Calu3 (cell line): ENCODE results near the gene LCN1. TPM values are rescaled to one million over a fixed set of nuclear protein-coding genes. Genes with fewer than 3 reads are reported as not detected.
"Not testable (repeated sequence)": the region's sequence is repeated elsewhere in the genome, so short reads cannot be mapped to it uniquely, and the experiment has no call there.

ENCODE experiments used
- BruUV-seq: library from RNA; stranded (reverse); fragments of 400-500 nt; replicated peaks from 2 replicates; lab custom pipeline; 2021; lab: Mats Ljungman, UMichigan
- CTCF ChIA-PET: fragments of 300-600 bp; sonication (Branson Sonifier 250); formaldehyde crosslinking; loops from one replicate; lab custom pipeline; 2022; ENCODE audit warnings: antibody characterized with exemption; lab: Charles Lee
- DNase-seq: peaks from one replicate; pipeline ENCODE4 v3.0.0; 2022
- H3K27ac Mint-ChIP-seq: one replicate; pipeline ENCODE4 v1.8.0; 2022; ENCODE audit warnings: mixed read lengths; ENCODE audit not compliant: unreplicated experiment
- H3K27me3 Mint-ChIP-seq: one replicate; pipeline ENCODE4 v1.8.0; 2022; ENCODE audit warnings: mixed read lengths; ENCODE audit not compliant: unreplicated experiment
- H3K36me3 Mint-ChIP-seq: one replicate; pipeline ENCODE4 v1.8.0; 2022; ENCODE audit warnings: mild to moderate bottlenecking, moderate library complexity, mixed read lengths; ENCODE audit not compliant: insufficient read depth, unreplicated experiment
- H3K4me1 Mint-ChIP-seq: one replicate; pipeline ENCODE4 v1.8.0; 2022; ENCODE audit warnings: mild to moderate bottlenecking, low read depth, mixed read lengths; ENCODE audit not compliant: unreplicated experiment
- H3K4me3 Mint-ChIP-seq: one replicate; pipeline ENCODE4 v1.8.0; 2022; ENCODE audit warnings: mild to moderate bottlenecking, low read depth, moderate library complexity, mixed read lengths; ENCODE audit not compliant: unreplicated experiment
- H3K9me3 Mint-ChIP-seq: one replicate; pipeline ENCODE4 v1.8.0; 2022; ENCODE audit warnings: low read depth, mixed read lengths; ENCODE audit not compliant: unreplicated experiment
- intact Hi-C: fragments of 100-400 bp; cut with micrococcal nuclease; formaldehyde crosslinking; loops from one replicate; pipeline ENCODE4 v1.10.0; 2022; ENCODE audit not compliant: unreplicated experiment
- total RNA-seq: library from RNA; stranded (reverse); gene quantifications from 2 replicates; pipeline ENCODE4 v1.2.3, GENCODE V29; 2022
- TF ChIP-seq, protein P1 (sequence below): fragments of 200-600 bp; IDR thresholded peaks from one replicate; pipeline ENCODE4 v1.8.0; 2022; ENCODE audit warnings: antibody characterized with exemption; ENCODE audit not compliant: unreplicated experiment

Gene LCN1
- total RNA-seq, 1 experiment from 2014 or later, result not detected

DNA sequence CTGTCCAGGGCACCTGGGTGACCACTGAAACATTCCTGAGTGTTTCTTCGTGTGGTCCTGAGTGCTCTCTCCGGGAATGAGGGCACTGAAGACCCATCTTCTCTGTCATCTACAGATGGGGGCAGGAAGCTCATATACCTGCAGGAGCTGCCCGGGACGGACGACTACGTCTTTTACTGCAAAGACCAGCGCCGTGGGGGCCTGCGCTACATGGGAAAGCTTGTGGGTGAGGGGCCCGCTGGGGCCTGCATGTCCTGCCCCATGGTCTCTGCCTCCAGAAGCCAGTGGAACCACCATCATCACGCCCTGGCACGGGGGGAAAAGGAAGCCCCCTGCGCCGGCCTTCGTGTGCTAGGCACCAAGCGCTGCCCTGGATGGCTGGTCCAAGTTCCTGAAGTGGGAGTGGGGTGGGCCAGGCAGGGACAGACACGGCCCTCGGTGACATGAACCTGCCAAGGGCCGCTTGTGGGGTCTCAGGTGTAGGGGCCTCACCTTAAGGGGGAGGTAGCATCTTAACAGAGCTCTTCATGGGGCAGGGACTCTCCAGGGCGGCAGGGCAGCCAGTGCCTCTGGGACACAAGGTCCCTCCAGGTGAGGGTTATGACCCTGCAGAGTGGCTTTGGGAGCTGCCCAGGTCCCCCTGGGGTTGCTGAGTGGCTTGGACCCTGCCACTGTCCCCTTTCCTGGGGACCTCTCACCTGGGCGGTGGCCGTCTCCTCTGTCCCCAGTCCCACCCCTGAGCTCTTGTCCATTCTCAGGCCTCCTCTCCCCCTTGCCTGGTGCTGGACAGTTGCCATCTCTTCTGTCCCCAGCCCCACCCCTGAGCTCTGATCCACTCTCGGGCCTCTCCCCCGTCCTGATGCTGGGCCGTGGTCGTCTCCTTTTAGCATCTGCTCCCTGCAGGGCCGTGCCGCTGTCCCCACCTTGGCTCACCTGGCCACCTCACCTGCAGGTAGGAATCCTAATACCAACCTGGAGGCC, 26.8 kb downstream of the LCN1 start:
- Mint-ChIP-seq H3K27me3 (peaks cover 25% of the 10 kb centered on the region), H3K36me3 (peaks cover 6% of the 10 kb centered on the region), H3K4me1 (peaks cover 10% of the 10 kb centered on the region), H3K4me3 (no peak overlapping the region), H3K9me3 (peaks cover 2% of the 10 kb centered on the region), H3K27ac (no peak overlapping the region)
- CTCF ChIA-PET, result no interaction called here
- TF ChIP-seq, protein P1, sequence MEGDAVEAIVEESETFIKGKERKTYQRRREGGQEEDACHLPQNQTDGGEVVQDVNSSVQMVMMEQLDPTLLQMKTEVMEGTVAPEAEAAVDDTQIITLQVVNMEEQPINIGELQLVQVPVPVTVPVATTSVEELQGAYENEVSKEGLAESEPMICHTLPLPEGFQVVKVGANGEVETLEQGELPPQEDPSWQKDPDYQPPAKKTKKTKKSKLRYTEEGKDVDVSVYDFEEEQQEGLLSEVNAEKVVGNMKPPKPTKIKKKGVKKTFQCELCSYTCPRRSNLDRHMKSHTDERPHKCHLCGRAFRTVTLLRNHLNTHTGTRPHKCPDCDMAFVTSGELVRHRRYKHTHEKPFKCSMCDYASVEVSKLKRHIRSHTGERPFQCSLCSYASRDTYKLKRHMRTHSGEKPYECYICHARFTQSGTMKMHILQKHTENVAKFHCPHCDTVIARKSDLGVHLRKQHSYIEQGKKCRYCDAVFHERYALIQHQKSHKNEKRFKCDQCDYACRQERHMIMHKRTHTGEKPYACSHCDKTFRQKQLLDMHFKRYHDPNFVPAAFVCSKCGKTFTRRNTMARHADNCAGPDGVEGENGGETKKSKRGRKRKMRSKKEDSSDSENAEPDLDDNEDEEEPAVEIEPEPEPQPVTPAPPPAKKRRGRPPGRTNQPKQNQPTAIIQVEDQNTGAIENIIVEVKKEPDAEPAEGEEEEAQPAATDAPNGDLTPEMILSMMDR, result no peak
- intact Hi-C loops, result no loop called here
- no TSS peak for BruUV-seq
- no peak for DNase-seq

DNA sequence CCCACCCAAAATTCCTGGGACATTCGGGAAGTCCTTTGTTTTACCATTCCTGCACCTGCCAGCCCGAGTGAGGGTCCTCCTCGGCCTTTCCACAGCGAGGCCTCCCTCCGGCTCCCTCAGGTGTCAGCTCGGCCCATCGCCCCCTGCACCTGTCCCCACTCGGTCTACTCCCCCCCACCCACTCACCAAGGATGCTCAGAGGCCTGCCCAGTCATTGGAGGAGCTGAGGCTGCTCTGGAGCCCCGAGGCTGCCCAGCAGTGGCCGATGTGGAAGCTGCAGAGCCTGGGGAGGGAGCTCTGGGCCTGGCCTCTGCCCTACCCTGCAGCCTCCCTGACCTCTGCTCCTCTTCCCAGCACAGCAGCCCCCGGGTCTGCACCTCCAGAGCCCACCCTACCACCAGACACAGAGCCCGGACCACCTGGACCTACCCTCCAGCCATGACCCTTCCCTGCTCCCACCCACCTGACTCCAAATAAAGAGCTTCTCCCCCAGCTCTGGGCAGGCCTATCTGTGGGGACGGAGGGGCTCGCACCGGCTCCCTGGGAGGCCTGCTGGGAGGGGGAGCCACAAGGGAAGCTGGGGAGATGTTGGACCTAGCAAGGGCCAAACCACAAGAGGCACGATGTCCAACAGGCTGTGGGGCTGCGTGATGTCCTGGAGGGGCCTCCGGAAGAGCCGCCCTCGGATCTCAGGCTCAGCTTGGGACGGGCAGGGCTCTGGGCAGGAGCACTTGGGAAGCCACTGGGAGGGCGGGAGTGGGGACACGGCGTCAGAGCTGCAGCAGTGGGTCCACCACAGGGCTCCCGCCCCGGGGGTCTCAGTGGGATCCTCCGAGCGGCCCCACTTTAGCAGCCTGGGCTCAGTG, 28.5 kb downstream of the LCN1 start:
- CTCF ChIA-PET, H3K4me3 Mint-ChIP-seq, intact Hi-C loops, H3K9me3 Mint-ChIP-seq, H3K4me1 Mint-ChIP-seq, H3K36me3 Mint-ChIP-seq, DNase-seq, BruUV-seq, H3K27ac Mint-ChIP-seq: not testable (repeated sequence)
- peaks cover 28% of the 10 kb centered on the region for H3K27me3 Mint-ChIP-seq

DNA sequence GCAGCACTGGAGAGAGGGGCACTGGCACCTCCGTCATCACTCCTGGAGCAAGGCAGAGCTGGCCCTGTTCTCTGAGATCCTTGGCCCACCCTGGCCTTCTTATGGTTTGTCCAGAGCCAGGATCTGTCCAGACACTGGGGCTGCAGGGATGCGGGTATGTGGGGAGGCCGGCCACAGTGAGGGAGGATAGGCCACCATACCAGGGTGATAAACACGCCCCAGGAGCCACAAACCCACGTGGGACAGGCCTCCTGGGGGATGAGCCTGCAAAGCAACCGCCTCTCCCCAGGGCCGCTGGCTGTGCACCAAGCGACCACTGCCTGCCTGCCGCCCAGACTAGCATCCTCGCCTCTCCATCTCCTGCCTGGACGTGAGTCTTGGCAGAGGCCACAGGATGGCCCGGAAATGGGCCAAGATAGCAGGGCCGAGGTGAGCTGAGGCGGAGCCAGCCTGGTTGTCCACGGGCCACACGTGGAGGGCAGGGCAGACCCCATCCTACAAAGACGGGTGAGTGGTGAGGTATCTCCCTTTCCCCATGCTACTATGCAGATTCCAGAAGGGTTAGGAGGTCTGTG, 29.2 kb downstream of the LCN1 start:
- peaks cover 6% of the 10 kb centered on the region for H3K36me3 Mint-ChIP-seq
- intact Hi-C loops, result no loop called here
- H3K27ac Mint-ChIP-seq, result no peak overlapping the region
- H3K4me1 Mint-ChIP-seq, result no peaks in the 10 kb centered on the region
- no peak overlapping the region for H3K4me3 Mint-ChIP-seq
- no peak for DNase-seq
- peaks cover 35% of the 10 kb centered on the region for H3K27me3 Mint-ChIP-seq
- CTCF ChIA-PET, result no interaction called here
- no TSS peak for BruUV-seq
- TF ChIP-seq, protein P1, result no peak
- H3K9me3 Mint-ChIP-seq, result no peaks in the 10 kb centered on the region

DNA sequence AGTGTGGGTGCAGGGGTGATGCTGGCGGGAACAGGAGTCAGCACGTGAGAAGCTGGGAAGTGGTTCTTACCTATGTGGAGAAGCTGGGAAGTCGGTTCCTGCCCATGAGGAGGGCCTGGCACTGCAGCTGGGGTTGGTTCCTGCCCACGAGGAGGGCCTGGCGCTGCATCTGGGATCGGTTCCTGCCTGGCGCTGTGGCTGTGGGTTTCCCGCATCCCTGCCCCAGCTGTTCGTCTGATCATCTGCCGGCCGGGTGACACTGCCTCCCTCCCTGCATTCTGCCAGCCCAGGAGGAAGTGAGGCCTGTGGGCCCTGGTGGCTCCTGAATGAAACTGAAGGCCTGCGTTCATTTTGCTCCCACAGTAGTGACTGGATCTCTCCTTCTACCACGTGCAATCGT, 29.8 kb downstream of the LCN1 start:
- no TSS peak for BruUV-seq
- DNase-seq, result no peak
- Mint-ChIP-seq H3K27ac (no peak overlapping the region), H3K27me3 (peaks cover 41% of the 10 kb centered on the region), H3K36me3 (peaks cover 6% of the 10 kb centered on the region), H3K9me3 (no peaks in the 10 kb centered on the region), H3K4me3 (no peak overlapping the region), H3K4me1 (no peaks in the 10 kb centered on the region)
- TF ChIP-seq, protein P1, result no peak
- intact Hi-C loops, result no loop called here
- CTCF ChIA-PET, result no interaction called here
